Measurements from ENCODE around the gene CD34. TPM values are rescaled to one million over a fixed set of nuclear protein-coding genes. Genes with fewer than 3 reads are reported as not detected.

The CD34 gene
- total RNA-seq, 6 experiments from 2014 or later, result 0.70 to 2.7 (median 2.2) TPM

DNA sequence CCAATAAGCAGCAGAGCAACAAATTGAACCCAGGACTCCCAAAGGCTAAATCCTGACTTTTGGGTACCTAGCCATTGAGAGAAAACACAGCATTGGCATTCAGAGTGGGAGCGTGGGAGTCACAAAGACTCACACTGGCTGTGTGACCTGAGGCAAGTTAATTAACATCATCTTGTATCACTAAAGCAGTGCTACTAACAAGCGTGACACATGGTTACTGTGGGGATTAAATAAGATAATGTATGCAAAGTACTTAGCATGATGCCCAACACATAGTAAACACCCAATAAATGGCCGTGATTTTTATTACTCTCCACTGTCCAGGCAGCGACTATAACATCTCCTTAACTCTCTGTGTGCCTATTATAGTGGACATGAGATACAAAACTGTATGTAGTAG, 73.3 kb downstream of the CD34 start:
- DNase-seq, result no peak
- Histone ChIP-seq H3K36me3 (no peaks in the 10 kb centered on the region), H3K4me1 (no peaks in the 10 kb centered on the region), H3K27me3 (no peaks in the 10 kb centered on the region), H3K27ac (no peak overlapping the region), H3K9me3 (no peaks in the 10 kb centered on the region), H3K4me3 (no peak overlapping the region)
- intact Hi-C loops (cut with DNase I), result no loop called here
- no peak for TF ChIP-seq POLR2A (IDR thresholded peaks at IDR 0.05)
- TF ChIP-seq, protein P1, sequence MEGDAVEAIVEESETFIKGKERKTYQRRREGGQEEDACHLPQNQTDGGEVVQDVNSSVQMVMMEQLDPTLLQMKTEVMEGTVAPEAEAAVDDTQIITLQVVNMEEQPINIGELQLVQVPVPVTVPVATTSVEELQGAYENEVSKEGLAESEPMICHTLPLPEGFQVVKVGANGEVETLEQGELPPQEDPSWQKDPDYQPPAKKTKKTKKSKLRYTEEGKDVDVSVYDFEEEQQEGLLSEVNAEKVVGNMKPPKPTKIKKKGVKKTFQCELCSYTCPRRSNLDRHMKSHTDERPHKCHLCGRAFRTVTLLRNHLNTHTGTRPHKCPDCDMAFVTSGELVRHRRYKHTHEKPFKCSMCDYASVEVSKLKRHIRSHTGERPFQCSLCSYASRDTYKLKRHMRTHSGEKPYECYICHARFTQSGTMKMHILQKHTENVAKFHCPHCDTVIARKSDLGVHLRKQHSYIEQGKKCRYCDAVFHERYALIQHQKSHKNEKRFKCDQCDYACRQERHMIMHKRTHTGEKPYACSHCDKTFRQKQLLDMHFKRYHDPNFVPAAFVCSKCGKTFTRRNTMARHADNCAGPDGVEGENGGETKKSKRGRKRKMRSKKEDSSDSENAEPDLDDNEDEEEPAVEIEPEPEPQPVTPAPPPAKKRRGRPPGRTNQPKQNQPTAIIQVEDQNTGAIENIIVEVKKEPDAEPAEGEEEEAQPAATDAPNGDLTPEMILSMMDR (IDR thresholded peaks at IDR 0.05), result no peak
- ATAC-seq, result no peak
- 85% methylated on average over 3 of the region's 4 CpGs for WGBS (ENCODE audit: insufficient coverage, low coverage, low lambda C conversion rate, missing lambda C conversion rate)

DNA sequence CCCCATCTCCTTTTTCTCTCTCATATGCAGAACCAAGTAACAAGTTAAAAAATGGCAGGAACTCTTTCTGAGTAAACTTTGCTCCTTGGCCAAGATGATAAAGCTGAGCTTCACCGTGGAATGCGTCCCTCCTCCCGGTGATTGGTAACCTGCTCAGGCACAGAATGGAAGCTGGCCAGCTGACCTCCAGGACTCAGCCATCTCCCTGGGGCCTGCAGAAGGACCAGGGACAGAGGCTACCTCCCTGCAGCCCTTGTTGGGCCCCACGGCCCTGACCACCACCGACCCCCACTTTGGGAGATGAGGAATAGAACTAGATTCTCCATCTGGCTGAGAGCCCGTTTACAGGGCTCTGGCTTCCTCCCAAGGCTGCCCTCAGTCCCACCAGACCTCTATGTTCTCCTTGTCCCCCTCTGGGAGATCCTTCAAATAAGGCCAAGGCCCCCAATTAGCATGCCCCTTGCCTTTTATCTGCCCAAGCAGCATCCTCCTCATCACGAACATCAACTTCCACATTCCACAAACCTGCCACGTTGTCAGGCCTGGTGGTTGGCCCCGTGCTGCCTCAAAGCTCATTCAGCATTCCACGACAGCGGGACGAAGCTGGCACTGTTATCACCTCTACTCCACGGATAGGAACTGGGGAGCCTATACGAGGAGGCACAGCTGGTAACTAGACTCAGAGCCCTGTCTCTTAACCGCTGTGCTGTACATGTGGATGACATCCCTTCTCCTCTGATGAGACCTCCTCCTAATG, 74.2 kb downstream of the CD34 start:
- Histone ChIP-seq H3K36me3 (no peaks in the 10 kb centered on the region), H3K27ac (no peak overlapping the region), H3K4me1 (no peaks in the 10 kb centered on the region), H3K27me3 (no peaks in the 10 kb centered on the region), H3K4me3 (no peak overlapping the region), H3K9me3 (no peaks in the 10 kb centered on the region)
- intact Hi-C loops (cut with DNase I), result no loop called here
- no peak for TF ChIP-seq POLR2A (IDR thresholded peaks at IDR 0.05)
- TF ChIP-seq, protein P1 (IDR thresholded peaks at IDR 0.05), result no peak
- ATAC-seq (no peak), DNase-seq (no peak)
- WGBS (ENCODE audit: insufficient coverage, low coverage, low lambda C conversion rate, missing lambda C conversion rate), result 75% methylated on average over 12 of the region's 15 CpGs

DNA sequence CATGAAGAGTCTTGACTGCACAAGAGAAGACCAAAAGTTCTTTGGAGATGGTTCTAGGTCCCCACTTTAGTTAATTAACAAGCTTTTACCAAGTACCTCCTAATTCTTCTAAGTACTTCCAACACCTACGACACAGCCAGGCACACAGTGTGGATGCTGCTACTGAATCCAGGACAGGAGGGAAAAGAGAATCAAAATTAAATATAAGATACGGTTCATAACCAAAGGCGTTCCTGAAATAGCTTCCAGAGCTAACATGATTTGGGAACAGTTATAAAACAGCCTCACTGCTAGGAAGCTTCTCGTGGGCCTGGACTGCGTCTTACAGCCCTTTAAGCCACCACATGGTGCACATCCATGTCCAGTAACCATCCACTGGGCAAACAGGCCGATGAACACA, 75.0 kb downstream of the CD34 start:
- no peaks in the 10 kb centered on the region for H3K9me3 ChIP-seq
- H3K4me1 ChIP-seq, result no peaks in the 10 kb centered on the region
- H3K36me3 ChIP-seq, result no peaks in the 10 kb centered on the region
- intact Hi-C loops (cut with DNase I), result no loop called here
- no peaks in the 10 kb centered on the region for H3K27me3 ChIP-seq
- 91% methylated on average over 5 of the region's 6 CpGs for WGBS (ENCODE audit: insufficient coverage, low coverage, low lambda C conversion rate, missing lambda C conversion rate)
- no peak for ATAC-seq
- TF ChIP-seq POLR2A (IDR thresholded peaks at IDR 0.05), result no peak
- TF ChIP-seq, protein P1 (IDR thresholded peaks at IDR 0.05), result no peak
- DNase-seq, result no peak
- H3K4me3 ChIP-seq, result no peak overlapping the region
- no peak overlapping the region for H3K27ac ChIP-seq

DNA sequence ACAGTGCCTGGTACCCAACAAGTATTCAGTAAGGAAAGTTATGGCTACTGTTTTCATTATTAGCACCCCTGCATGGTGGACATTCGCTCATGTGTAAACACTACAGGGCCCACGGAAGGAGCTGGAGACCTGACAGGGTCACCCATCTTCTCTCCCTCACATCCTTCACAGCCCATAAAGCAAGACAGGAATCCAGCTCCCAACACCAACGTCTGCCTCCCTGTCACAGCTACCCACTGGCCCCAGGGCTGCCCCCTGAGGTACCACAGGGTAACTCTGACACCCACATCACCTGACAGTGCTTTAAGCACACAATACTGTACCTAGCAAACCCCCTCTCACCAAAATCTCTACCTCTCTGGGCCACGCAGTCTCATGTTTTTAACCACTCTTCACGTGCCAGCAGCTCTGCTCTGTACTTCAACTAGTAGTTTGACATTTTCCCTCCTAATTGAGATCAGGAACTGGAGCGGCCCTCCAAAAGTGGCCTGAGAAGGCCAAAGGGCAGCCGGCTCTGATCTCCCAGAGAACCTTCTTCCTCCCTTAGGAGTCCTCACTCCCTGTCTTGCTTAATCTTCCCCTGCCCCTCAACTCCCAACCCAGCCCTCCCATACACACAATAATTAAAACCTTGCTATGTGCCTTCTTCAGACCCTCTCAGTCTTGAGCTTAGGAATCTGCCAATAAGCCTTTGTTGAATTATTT, 76.8 kb downstream of the CD34 start:
- H3K4me3 ChIP-seq, result no peak overlapping the region
- intact Hi-C loops (cut with DNase I), result loop anchor here (5.0 kb wide), 2 partner anchors 33 to 128 kb away; no protein-coding TSS in a partner anchor
- DNase-seq, result no peak
- peaks cover 0 to 1% (median 0%) of the 10 kb centered on the region in 4 donors for H3K4me1 ChIP-seq
- H3K9me3 ChIP-seq, result no peaks in the 10 kb centered on the region
- TF ChIP-seq, protein P1 (IDR thresholded peaks at IDR 0.05), result no peak
- TF ChIP-seq POLR2A (IDR thresholded peaks at IDR 0.05), result no peak
- no peaks in the 10 kb centered on the region for H3K27me3 ChIP-seq
- 80% methylated on average over 6 of the region's 7 CpGs for WGBS (ENCODE audit: insufficient coverage, low coverage, low lambda C conversion rate, missing lambda C conversion rate)
- ATAC-seq, result no peak
- no peak overlapping the region for H3K27ac ChIP-seq
- no peaks in the 10 kb centered on the region for H3K36me3 ChIP-seq

Measured in right lobe of liver (tissue), 6 donors.